Esophagus squamous epithelium (tissue), 4 donors: ENCODE measurements around the gene MS4A18.

Experiments
- POLR2A ChIP-seq, 4 donors: fragments of 450-650 bp; IDR thresholded peaks; one replicate each; pipeline ENCODE4 v1.6.1; 2017; ENCODE audit warnings: antibody characterized with exemption in 4 of 4, mild to moderate bottlenecking in 4 of 4, moderate library complexity in 3 of 4
- TF ChIP-seq, protein P1 (sequence below), 6 experiments: fragments of 450-650 bp in 4 of 6; fragments of 200-600 bp in 2 of 6; sonication (generic) in 2 of 6; IDR thresholded peaks; one replicate each; pipeline ENCODE4 v1.5.1; 2016 to 2019; ENCODE audit warnings: antibody characterized with exemption in 6 of 6, mild to moderate bottlenecking in 4 of 6, moderate library complexity in 4 of 6

DNA sequence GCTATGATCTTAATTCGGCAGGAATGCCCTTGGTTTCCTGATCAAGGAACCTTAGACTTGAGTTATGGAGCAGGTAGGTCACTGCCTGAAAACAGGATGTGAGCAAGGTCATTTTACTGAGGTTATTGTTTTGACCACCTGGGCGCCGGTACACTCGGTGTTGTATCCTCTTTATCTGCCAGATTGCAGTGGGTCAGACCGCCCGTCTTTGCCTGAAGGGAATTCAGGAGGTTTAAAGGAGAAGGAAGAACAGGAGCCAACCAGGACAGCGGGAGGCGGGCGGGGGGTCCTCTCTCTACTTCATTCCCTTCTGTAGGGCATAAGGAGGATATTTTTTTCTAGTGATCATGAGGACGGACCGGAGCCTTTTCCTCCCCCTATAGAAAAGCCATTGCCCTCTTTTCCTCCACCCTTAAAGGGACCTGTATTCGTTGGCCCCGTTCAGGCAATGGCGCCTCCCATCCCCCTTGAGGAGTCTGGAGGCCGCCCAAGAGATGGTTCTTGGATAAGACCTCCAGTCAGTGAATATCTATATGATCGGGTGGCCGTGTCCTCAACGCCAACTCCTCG lies 32.8 kb downstream of the MS4A18 start:
- TF ChIP-seq, protein P1, sequence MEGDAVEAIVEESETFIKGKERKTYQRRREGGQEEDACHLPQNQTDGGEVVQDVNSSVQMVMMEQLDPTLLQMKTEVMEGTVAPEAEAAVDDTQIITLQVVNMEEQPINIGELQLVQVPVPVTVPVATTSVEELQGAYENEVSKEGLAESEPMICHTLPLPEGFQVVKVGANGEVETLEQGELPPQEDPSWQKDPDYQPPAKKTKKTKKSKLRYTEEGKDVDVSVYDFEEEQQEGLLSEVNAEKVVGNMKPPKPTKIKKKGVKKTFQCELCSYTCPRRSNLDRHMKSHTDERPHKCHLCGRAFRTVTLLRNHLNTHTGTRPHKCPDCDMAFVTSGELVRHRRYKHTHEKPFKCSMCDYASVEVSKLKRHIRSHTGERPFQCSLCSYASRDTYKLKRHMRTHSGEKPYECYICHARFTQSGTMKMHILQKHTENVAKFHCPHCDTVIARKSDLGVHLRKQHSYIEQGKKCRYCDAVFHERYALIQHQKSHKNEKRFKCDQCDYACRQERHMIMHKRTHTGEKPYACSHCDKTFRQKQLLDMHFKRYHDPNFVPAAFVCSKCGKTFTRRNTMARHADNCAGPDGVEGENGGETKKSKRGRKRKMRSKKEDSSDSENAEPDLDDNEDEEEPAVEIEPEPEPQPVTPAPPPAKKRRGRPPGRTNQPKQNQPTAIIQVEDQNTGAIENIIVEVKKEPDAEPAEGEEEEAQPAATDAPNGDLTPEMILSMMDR (IDR thresholded peaks at IDR 0.05): no peak
- TF ChIP-seq POLR2A (IDR thresholded peaks at IDR 0.05): no peak
